NCI-H82 treated with DMSO at 0.1 percent for 48 hours (cell line): Measurements from ENCODE around the gene VPS51.
"Not testable (repeated sequence)": the region's sequence is repeated elsewhere in the genome, so short reads cannot be mapped to it uniquely, and the experiment has no call there.

Source experiments
- DNase-seq: peaks from one replicate; lab custom pipeline; 2025; ENCODE audit not compliant: unreplicated experiment; lab: John Stamatoyannopoulos, UW

The VPS51 gene

DNA sequence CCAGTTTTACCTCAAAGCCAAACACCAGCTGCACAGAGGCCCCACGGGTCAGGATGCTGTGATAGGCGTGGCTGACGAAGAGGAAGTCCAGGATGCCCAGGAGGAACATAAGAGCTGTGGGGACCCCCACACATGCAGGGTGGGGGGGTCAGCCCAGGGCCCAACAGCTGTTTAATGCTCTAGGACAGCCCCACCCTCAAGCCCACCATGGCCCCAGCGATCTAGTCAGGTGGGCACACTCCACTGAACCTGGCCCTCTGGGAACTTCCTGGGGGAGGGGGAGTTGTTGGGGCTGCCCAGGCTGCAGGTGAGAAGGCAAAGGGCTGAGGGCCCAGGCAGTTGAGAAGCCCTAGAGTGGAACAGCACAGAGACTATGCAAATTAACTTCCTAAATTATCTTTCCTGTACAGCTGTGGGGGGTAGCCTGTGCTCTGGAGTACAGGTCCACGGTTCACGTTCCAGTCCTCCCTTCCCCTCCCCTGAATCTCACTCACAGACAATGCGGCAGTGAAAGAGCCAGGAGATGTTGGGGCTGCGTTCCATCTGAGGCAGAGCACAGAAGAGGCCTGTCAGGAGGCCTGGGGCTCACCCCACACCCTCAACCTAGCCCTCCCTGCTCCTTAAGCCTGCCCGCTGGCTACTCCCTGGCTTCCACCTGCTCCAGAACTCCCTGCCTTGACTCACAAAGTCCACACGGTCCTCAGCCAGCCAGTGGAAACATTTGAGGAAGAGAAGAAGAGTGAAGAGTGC, 36.4 kb downstream of the VPS51 start:
- DNase-seq: no peak

DNA sequence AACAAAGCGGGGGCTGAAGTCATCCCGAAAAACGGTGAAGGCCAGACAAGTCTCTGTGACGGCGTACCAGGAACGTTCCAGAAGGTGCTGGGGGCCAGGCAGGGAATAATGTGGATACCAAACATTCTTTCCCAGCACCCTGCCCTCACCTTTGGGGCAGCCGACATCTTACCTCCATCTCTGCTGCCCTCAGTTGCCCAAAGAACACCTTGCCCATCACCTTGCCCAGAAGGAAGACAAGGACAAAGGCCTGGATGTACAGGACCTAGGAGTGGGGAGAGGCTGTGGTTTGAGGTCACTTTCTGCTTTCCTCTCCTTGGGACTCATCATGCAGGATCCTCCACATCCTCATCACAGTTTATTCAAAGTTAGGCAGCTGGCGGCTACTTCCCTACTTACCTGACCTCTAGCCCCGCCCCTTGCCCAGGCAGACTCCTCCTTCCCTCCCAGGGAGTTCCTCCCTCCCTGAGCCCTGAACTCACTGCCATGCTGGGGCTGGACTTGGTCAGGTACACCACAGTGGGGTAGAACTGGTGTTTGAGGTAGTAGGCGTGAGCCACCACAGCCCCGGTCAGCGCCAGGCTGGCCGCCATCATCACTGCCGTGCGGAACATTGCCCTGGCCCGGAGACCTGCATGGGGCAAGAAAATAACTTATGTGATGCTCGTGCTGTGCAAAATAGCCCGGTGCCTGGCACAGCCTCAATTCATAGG, 37.1 kb downstream of the VPS51 start:
- no peak for DNase-seq

DNA sequence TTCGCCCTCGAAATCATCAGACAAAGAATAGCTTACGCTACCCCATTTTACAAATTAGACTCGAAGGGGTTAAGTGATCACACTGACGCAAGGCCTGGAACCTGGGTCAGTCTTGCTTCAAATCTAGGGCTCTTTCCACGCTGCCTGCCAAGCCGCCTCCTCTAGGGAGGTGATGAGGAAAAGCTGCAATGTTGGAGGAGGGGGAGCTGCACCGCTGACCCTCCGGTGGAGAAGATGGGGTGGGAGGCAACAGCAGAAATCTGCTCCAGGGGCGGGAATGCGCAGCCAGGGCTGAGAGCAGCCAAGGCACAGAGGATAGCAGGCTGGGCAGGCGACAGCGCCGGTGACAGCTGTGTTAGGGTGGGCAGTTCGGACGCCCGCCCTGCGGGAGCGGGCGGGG, 37.7 kb downstream of the VPS51 start:
- no peak for DNase-seq

DNA sequence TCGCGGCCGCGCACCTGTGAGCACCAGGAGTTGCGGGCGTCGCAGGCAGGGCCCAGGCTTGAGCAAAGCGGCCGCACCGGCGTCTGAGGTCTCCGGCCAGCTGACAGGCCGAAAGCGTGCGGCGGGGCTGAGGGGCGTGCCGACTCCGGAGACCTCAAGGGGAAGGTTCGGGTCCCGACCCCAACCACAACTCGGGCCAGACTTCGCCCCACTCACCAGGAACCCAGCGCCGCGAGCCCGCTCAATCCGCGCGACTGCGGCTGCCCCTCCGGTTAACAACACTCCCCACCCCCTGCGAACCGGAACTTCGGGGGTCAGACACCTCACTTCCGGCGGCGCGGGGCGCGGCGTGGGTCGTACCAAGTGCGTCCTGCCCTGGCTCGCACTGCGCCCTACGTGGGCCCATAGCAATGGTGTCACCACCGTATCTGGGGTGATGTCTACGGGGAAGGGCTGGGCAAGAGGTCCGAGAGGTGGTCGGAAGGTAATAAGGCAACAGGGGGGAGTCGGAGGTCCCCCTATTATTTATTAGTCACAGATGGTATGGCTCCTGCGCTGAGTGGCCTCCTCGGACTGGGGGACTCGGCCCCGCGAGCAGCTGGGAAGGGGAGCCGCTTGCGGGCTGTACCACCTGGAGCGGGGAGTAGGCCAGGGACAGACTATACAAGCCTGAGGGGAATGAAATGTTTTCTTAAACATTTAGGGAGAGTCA, 38.4 kb downstream of the VPS51 start, which contains the start of gene SYVN1:
Gene SYVN1, minus strand, starts transcription at position 280 of the 712 bp plus-strand sequence. CDS start 918 bp downstream, outside the sequence.
- peak; percentile 72 for DNase-seq

DNA sequence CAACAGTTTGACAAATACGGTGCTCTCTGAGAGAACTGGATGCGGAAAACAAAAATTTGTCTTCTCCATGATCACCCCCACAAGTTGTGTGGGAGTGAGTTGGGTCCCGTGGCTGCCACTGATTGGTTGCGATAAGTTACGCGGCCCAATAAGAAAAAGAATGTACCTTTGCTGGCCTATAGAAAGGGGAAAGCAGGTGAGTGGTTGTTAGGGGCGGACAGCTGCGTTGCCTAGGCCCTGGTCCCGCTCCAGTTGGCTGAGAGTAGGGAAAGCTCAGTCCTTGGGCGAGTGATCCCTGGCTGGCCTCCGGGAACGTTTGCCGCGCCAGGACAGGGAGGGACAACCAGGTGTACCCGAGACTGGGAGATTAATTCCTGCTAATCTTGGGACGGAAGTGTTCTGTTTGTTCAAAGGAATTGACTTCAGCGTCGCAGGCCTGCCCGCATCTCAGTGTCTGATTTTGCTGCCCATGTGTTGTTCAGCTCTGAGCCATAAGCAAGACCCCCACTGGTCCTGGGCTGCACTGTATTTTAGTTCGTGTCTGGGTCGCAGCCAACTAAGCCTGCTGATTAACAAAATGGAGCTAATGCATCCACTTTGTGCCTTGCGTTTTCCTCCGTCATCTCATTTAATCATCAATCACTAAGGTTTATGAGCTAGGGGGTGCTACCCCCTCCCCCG, 39.1 kb downstream of the VPS51 start:
- peak; percentile 92 for DNase-seq

GRCh38 chr11:65135633-65136145, 39.7 kb downstream of the VPS51 start:
- no peak for DNase-seq

DNA sequence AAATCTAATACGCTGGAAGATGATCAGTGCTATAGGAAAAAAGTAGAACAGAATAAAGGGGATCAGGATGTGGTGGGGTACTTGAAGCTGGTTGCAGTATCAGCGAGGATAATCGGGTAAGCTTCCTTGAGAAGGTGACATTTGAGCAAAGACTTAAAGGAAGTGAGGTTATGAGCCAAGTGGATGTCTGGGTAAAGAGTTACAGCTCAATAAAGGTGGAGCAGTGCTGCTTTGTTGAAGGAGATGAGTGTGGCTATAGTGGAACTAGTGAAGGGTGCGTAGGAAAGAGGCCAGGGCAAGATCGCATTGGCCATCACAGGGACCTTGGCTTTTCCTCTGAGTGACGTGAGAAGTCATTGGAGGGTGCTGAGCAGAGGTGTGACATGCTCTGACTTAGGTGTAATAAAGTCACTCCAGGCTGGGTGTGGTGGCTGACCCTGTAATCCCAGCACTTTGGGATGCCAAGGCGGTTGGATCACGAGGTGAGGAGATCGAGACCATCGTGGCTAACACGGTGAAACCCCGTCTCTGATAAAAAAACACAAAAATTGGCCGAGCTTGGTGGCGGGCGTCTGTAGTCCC, 40.6 kb downstream of the VPS51 start:
- DNase-seq: no peak

GRCh38 chr11:65141896-65142494, 46.0 kb downstream of the VPS51 start:
- no peak for DNase-seq

- no peak for DNase-seq
Measured at GRCh38 chr11:65147352-65148075, 51.5 kb downstream of the VPS51 start.

- DNase-seq: no peak
Measured at GRCh38 chr11:65148657-65149056, 52.6 kb downstream of the VPS51 start.

DNA sequence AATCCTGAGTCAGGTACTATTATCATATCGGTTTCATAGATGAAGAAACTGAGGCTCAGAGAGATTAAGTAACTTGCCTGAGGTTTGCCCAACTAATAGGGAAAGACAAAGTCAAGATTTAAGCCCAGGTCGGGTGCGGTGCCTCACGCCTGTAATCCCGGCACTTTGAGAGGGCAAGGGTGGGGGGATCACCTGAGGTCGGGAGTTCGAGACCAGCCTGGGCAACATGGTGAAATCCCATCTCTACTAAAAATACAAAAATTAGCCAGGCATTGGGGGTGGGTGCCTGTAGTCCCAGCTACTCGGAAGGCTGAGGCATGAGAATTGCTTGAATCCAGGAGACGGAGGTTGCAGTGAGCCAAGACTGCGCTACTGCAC, 54.1 kb downstream of the VPS51 start:
- DNase-seq: not testable (repeated sequence)

GRCh38 chr11:65150509-65151299, 54.7 kb downstream of the VPS51 start:
- DNase-seq: no peak

GRCh38 chr11:65151331-65151899, 55.4 kb downstream of the VPS51 start:
- no peak for DNase-seq

DNA sequence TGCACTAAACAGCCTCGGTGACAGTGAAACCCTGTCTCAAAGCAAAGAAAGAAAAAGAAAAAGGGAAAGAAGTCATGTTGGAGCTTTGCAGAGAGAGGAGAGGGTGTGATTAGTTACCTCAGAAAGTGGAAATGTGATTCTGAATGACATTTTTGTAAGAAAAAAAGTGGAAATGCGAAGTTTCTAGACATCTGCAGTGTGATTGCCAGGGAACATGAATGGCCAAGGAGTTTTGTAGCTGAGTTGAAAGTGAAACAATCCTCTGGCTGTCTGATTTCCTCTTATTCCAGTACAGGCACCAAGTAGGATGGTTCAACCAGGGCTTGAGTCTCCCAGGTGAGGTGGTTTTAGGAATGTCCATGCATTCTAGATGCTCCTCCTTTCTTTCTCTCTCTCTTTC, 56.1 kb downstream of the VPS51 start:
- DNase-seq: no peak

- no peak for DNase-seq
Measured at GRCh38 chr11:65156256-65156655, 60.2 kb downstream of the VPS51 start.

DNA sequence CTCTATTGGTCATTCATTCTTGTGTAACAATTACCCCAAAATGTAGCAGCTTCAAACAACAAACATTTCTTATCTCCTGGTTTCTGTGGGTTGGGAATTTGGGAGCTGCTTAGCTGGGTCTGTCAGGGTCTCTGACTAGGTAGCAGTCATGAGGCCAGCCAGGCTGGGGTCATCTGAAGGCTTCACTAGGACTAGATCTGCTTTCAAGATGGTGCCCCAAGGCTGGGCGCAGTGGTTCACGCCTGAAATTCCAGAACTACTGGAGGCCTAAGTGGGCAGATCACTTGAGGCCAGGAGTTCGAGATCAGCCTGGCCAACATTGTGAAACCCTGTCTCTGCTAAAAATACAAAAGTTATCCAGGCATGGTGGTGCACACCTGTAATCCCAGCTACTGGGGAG, 60.9 kb downstream of the VPS51 start:
- no peak for DNase-seq

DNA sequence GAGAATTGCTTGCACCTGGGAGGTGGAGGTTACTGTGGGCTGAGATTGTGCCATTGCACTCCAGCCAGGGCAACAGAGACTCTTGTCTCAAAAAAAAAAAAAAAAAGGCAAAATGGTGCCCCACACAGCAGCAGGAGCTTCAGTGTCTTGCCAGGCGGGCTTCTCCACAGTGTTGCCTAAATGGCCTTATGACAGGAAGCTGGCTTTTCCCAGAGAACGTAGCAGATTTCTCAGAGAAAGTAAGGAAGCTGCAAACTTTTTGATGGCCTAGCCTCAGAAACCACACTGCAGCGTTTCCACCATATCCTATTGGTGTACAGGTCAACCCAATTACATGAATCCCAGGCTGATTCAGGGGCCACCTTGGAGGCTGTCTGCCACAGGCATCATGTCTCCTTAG, 61.3 kb downstream of the VPS51 start:
- no peak for DNase-seq

DNA sequence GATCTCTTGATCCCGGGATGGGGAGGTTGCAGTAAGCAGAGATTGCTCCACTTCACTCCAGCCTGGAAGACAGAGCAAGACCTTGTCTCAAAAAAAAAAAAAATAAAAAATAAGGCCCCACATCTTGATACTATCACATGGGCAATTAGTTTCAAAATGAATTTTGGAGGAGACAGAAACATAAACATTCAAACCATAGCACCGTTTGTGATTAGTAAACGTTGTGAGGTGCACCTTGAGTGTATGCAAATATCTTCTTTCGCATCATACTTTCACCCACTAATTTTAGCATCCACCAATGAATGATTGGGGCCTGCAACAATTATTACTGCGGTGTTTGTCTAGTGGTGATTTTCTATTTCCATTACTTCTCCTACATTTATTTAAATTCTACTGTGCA, 63.0 kb downstream of the VPS51 start:
- DNase-seq: no peak

DNA sequence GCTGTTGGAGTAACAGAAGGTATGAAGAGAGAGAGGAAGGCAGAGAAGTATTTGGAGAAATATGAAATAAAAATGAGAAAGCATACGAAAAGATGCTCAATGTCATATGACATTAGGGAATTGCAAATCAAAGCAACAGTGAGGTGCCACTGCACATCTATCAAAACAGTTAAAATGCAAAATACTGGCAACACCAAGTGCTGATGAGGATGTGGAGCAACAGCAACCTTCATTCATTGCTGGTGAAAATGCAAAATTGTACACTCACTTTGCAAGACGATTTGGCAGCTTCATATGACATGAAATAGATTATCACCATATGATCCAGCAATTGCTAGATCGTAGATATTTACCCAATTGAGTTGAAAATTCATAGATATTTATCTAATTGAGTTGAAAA, 64.6 kb downstream of the VPS51 start:
- DNase-seq: no peak
